HG03196 (cell line): Measurements from ENCODE around the gene ICOS.
"Not testable (repeated sequence)": the region's sequence is repeated elsewhere in the genome, so short reads cannot be mapped to it uniquely, and the experiment has no call there.

Experiments used
- ATAC-seq: cut with Tn5 transposase; IDR thresholded peaks from one replicate; pipeline ENCODE4 v1.9.1; 2021; ENCODE audit not compliant: unreplicated experiment

Gene ICOS

DNA sequence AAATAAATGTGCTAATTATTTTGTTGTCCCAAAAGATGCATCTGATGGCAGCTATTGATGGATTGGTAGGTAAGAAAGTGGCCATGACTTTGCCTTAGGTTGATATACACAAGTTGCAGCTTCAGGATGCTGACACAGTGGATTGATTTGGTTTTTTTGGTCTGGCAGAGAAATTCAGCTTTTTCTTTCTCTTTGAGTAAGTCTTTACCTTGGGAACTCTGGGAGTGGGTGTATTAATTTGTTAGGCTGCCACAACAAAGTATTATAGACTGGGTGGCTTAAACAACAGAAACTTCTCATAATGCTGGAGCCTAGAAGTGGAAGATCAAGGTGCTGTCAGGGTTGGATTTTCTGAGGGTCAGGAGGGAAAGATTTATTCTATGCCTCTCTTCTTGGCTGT is 19.8 kb upstream of the ICOS start:
- ATAC-seq: no peak

DNA sequence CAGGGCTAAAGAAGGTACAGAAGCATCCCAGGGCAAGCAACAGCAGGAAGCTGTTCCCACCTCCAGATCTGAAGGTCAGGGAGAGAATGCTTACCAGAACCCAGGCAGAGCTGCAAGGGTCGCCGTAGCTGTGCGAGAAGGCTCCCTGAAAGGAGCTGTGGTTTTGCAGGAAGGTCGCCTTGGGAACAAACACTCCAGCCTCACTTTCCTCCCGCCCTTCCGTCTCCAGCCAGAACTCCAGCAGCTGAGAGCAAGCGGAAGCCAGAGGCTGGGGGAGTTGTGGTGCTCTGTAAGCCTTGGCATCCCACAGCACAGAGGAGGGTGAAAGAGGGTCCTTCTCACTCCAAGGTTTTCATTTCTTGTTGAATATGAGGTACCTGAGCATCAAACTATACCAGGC is 18.3 kb upstream of the ICOS start:
- no peak for ATAC-seq

DNA sequence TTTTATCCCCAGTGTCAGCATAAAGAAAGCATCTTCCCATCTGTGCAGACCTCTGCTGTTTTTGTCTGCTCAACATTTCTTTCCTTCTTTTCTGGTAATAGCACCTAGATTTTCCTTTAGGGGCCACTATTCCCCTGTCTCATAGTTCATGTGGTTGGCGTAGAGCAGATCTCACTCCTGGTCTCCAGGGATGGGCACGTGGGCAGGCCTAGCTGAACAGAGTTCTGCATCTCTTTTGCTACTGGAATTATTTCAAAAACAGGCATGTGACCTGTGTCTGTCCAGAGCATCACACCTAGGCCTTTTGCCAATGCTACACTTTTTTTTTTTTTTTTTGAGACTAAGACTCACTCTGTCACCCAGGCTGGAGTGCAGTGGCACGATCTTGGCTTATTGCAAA is 17.7 kb upstream of the ICOS start:
- ATAC-seq: no peak

DNA sequence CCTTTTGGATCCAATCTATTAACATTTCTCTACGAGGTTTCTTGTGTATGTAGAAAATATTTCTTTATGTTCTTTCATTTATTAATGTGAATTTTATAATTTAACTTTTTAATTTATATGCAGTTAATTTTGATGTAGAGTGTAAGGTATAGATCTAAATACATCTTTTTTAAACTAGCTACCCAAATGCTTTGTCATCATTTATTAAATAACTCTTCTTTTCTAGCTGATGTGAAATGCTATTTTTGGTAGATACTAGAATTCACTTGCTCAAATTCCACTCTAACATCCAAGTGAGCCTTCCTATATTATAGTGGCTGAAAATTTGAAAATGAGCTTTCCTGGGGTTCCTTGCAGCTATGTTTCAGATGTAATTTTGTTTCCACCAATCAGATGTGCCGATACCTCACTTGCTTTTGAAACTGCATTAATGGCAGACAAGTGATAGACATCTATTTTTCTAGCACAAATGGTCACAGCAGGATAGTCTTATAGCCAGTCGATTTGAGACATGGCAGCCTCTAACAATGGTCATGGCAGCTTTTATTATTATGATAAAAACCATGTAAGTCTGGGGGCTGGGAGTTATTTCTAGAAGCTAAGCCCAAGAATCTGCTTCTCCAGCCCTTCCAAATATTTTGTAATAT is 10.9 kb upstream of the ICOS start:
- no peak for ATAC-seq

DNA sequence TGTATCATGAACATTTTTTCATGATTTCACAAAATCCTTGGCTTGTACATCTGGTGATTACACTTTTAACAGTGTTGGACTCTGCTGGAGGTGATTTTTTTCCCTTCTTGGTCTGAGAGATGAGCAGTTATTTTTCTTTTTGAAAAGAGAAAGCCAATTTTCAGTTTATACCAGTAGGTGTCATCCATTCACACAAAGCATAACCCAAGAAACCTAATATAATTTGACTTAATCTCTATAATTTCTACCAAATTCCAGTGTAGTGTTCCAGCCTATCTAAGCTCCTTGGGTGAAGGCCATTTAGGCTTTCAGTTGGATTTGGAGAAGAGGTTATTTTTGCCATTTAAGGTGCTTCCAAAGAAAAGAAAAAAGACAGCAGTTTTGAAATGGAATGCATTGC is 7.7 kb upstream of the ICOS start:
- ATAC-seq: no peak

DNA sequence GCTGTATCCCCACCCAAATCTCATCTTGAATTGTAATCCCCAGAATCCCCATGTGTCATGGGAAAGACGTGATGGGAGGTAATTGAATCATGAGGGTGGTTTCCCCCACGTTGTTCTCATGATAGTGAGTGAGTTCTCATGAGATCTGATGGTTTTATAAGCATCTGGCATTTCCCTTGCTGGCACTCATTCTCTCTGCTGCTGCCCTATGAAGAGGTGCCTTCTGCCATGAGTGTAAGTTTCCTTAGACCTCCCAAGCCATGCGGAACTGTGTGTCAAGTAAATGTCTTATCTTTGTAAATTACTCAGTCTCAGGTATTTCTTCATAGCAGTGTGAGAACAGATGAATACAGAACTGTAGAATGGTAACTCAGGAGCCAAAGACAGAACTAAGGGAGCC is 5.3 kb upstream of the ICOS start:
- ATAC-seq: not testable (repeated sequence)

DNA sequence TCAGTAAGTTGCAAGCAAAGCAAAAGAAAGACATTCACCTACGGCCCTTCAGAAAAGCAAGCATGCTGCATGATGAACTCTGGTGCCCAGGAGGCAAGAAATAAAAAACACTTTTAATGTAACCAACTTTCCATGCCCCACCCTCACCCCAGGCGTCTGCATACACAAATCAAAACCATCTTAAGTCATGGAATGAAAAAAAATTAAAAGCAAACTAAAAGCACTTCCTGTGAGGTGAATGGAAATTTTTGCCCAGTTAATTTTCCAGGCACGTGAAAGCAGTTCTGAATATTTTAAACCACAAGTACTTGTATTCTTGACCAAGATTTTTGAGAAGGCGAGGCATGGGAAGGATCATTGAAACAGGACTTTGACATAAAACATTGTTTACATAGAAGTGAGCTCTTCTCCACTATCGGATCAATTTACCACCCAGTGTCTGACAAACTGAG is 2.5 kb upstream of the ICOS start:
- ATAC-seq: no peak

DNA sequence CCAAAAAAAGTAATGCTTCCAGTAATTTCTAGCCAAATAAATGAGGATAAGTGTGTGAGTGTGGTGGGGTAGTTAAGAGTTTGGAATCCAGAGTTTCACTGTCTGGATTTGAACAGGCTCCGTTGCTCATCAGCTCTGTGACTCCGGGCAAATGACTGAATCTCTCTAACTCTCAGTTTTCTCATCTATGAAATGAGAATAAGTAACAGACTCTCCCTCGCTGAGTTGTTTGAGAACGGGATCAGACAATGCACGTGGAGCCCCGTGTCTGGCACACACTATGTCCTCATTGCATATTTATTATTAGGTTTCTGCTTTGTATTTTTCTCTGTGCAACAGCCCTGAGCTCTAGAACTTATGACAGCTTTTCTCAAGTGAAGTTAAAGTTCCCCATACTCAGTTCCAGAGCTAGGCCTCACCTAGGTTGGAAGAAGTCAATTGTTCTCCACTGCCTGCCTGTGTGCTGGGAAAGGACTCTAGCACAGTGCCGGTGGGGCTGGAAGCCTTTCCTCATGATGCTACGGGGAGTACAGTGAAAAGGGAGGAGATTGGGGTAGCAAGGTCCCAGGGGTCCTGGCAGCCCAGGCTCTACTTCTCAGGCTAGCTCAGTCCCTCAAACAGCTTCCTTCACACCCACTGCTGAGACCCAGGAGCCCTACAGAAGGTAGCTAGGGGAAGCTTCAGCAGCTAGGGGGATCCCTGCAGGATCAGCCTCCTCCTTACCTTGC is 1.7 kb upstream of the ICOS start:
- no peak for ATAC-seq

DNA sequence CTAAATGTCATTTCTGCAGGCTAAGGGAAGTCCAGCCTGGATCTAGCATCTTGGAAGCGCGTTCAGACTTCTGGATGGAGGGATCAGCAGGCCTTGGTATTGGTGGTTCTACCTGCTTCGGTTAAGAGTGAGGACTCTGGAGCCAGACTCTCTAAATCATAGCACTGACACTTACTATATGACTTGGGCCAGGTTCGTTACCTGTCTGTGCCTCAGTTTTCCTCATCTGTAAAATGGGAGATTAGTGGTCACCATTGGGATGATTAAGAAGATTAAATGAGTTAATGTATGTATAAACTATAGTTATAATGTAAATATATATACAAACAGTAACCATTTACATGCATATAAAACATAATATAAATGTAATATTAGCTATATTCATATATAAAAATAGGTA is 995 bp upstream of the ICOS start:
- ATAC-seq: no peak

DNA sequence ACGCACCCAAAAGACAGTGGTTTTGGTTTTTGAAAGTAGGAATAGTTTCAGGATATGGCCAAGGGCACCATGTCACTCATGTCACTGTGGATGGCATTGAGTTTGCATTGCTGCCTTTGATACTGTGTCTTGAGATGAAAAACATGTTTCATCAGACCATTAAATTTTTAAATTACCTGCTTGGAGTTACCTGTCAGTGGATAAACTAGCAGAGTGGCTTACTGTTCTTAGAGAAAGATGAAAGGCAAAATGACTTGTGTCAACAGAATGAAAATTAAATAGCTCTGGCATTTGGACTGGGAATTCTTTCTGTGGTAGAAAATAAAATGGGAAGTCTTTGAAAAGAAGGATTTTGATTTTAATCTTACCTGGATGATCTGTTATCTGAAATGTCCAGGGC is 386 bp downstream of the ICOS start:
- ATAC-seq: no peak

DNA sequence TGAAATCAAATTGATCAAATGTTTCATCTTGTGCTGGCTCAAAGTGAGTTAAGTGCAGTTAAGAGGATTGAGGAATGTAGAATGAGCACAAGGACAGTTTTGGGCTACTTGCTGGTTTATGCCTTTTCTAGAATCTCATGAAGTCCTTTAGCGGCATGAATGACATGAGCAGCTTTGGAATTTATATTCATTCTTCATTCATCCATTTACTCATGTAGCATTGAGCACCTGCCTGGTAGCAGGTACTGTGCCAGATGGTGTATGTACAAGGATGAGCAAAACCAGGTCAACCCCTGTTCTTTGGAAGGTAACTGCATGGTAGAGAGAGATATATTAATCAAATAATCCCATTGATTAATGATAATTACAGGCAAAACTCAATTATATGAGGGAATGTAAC is 1.2 kb downstream of the ICOS start:
- ATAC-seq: no peak

DNA sequence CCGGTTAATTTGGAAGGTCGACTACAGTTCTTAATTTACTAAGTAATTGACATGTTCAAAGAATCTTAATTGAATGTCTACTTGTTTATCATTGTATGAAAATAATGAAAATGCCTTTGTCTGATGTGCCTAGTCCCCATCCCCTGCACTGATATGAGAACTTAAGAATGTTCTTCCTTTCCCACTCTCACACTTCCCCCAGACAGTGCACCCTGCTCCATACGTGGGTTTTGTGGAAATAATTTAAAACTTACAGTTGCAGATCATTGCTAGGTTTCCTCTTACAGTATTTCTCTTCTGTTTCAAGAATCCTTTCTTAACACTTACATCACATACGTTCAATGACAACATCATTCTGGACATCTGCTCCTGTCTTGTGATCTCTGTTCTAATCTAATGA is 3.5 kb downstream of the ICOS start:
- ATAC-seq: no peak

DNA sequence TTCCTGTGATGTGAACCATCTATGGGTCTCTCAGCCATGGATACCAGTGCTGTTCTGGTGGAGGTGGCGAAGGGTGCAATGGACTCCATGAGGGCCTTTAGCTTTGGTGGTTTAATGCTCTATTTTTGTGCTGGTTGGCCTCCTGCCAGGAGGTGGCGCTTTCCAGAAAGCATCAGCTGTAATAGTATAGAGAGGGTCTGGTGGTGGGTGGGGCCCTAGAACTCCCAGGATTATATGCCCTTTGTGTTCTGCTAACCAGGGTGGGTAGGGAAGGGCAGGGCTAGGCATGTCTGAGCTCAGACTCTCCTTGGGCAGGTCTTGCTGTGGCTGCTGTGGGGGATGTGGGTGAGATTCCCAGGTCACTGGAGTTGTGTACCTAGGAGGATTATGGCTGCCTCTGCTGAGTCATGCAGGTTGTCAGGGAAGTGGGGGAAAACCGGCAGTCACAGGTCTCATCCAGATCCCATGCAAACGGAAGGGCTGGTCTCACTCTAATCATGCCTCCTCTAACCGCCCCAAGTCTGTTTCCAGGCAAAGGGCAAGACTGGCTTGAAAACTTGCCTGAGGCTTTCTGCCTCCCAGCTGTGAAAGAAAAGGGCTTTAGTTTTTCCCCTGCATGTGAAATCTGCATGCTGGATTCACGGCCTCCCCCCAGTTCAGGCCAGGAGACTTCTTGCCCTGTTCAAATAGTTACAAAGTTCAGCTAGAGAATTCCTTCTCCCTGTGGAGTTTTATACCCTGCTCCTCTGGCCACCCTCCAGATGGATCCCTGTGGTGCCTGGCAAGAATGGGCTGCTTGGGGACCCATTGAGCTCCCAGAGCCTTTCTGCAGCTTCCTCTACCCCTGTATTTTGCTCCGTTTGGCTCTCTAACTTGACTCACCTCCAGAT is 7.2 kb downstream of the ICOS start:
- not testable (repeated sequence) for ATAC-seq

DNA sequence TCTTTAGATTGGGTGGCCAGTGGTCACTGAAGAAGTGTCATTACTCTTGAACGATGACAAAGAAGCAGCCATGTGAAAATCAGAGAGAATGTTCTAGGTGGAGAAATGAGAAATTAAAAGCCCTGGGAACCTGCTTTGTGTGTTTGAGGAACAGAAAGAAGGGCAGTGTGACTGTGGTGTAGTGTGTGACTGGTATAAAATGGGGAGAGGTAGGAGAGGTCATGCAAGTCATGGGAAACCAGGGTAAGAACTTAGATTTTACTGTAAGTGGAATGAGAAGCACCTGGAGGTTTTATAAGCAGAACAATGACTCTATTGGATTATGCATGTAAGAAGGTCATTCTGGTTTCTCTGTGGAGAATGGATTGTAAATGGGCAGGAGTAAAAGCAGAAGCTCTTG is 12.2 kb downstream of the ICOS start:
- no peak for ATAC-seq

DNA sequence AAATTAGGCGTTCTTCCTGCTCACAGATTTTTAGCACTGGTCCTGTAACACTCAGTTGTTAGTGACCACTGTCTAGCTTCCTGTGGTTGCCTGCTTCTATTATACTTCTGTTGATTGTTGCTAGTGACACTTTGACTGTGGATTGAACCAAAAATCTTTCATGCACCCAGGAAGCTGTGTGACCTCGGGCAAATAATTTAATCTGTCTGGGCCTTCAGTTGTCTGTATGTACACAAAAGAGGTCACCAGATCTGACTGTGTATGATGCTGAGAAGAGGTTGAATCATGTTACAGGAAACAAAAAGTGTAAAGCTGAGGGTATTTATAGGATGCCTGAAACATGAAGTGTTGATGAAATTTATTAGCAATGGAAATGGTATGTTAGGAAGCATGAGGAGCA is 12.7 kb downstream of the ICOS start:
- no peak for ATAC-seq

DNA sequence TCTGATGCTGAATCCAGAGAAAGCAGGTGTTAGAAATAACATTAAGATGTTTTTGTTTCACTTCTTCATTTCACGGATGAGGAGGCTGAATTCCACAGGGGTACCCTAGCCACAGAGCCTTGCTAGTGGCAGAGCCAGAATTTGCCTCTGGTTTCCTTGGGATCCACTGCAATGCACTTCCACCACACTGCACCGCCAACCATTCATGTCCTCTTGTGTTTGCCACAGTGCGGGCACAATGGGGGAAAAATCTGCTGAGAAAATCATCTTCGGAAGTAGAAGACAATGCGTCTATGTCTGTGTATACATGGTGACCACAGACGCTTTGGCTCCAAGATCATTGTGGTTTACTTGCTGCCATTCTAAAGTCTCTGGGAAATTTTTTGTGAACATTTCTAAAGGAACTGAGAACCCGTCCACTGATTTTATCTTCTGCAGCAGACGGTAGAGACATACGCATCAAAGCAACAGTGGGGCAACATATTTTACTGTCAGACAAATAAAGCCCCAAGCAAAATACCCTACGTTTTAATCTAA is 14.9 kb downstream of the ICOS start:
- ATAC-seq: no peak

DNA sequence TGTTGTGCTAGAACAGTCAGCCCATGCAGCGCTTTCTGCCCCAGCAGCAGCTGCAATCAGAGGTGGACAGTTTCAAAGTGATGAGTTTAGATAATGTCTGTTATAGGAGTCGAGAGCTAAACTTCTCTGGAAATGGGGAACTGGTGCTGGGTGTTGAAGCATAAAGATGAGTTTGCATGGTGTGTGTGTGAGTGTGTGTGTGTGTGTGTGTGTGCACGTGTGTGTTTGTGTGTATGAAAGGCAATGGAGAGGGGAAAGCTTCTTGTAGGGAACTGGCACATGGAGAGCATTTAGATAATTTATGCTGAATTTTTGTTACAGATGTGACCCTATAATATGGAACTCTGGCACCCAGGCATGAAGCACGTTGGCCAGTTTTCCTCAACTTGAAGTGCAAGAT is 22.7 kb downstream of the ICOS start:
- ATAC-seq: no peak

DNA sequence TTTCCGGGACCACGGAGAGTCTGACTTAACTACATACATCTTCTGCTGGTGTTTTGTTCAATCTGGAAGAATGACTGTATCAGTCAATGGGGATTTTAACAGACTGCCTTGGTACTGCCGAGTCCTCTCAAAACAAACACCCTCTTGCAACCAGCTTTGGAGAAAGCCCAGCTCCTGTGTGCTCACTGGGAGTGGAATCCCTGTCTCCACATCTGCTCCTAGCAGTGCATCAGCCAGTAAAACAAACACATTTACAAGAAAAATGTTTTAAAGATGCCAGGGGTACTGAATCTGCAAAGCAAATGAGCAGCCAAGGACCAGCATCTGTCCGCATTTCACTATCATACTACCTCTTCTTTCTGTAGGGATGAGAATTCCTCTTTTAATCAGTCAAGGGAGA is 23.1 kb downstream of the ICOS start:
- ATAC-seq: no peak

DNA sequence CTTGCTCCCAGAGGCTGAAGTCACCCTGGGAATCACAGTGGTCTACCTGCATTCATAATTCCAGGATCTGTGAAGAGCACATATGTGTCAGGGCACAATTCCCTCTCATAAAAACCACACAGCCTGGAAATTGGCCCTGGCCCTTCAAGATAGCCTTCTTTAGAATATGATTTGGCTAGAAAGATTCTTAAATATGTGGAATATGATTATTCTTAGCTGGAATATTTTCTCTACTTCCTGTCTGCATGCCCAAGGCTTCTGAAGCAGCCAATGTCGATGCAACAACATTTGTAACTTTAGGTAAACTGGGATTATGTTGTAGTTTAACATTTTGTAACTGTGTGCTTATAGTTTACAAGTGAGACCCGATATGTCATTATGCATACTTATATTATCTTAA is 24.2 kb downstream of the ICOS start:
- no peak for ATAC-seq

DNA sequence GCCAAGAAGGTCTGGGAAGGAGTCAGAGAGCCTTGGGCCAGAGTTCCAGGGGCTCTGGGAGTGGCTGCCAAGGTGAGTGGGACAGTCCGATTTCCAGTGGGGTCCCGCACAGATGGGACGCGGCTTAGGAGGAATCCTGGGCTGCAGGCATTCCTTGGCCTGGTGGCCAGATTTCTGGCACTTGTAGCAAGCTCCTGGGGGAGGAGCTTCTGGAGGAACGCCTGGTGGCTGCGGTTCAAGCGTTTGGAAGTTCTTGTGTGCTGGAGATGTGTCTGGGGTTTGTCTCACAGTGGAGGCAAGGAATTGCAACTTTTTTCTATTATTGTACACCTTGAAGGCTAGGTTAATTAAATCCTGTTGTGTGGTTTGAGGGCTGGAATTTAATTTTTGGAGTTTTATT is 28.6 kb downstream of the ICOS start:
- not testable (repeated sequence) for ATAC-seq

DNA sequence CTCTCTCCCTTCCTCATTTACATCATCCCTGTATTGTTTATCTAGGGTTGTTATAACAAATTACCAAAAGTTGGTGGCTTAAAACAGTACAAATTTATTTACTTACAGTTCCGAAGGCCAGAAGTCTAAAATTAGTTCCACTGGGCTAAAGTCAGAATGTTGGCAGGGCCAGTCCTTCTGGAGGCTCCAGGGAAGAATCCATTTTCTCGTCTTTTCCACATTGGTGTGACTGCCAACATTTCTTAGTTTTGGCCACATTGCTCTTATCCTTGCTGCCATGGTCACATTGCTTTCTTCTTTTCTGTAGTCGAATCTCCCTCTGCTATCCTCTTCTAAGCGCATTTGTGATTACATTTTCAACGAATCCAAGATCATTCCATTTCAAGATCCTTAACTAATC is 34.7 kb downstream of the ICOS start:
- no peak for ATAC-seq

DNA sequence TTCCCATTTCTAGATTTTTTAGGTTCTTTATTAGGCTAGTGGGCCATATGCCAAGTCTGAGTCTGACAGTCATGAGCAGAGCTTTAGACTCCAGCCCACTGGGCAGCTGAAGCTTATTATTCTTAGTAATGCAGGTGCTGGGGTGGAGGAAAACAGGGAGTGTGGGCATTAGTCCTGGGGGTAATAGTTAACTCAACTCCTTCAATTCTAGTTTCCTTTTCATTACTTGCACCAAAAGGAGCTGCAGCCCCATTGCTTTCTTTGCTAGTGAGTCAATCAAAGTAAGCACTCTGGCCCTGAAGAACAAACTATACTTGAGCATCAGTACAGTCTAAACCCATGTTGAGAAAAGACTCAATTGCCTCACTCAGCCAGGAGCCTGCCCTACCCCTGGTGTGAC is 35.5 kb downstream of the ICOS start:
- ATAC-seq: peak; percentile 79
